ENCODE measurements around the gene DCC.

DNA sequence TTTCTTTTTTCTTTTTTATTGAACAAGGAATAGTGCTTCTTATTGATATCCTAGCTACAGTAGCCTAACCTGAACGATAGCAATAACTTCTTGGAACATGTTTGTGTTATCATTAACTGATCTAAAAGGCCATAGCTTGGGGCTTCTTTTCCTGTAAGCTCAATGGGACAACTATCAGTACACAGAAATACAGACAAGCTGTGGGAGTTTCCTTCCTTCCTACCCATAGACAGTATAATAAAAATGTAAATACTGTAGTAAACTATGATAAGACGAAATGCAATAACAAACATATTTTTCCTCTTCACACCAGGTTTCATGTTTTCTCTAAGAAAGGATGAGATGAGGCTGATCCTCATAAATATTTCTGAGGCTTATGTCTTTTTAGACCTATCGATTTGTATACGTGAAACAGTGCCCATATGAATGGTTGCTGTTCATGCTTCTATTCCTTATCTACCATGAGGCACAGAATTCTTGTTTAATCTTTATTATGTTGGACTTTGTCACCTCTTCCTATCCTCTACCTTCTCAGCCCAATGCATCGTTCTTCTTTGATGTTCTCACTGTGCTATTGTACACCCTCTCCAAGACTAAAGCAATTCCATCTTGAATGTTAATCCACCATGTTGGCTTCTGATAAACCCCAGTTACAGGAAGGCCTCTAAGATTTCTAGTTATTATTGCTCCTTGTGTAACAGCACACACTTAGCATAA, 361.4 kb downstream of the DCC start:
- TF ChIP-seq POLR2AphosphoS5 (IDR thresholded peaks at IDR 0.05): no peak
- TF ChIP-seq, protein P1, sequence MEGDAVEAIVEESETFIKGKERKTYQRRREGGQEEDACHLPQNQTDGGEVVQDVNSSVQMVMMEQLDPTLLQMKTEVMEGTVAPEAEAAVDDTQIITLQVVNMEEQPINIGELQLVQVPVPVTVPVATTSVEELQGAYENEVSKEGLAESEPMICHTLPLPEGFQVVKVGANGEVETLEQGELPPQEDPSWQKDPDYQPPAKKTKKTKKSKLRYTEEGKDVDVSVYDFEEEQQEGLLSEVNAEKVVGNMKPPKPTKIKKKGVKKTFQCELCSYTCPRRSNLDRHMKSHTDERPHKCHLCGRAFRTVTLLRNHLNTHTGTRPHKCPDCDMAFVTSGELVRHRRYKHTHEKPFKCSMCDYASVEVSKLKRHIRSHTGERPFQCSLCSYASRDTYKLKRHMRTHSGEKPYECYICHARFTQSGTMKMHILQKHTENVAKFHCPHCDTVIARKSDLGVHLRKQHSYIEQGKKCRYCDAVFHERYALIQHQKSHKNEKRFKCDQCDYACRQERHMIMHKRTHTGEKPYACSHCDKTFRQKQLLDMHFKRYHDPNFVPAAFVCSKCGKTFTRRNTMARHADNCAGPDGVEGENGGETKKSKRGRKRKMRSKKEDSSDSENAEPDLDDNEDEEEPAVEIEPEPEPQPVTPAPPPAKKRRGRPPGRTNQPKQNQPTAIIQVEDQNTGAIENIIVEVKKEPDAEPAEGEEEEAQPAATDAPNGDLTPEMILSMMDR (IDR thresholded peaks at IDR 0.05): no peak

Data from transverse colon (tissue), 4 donors.